ENCODE results near the gene BEST2. TPM values are rescaled to one million over a fixed set of nuclear protein-coding genes. Genes with fewer than 3 reads are reported as not detected.

Gene BEST2
- polyA plus RNA-seq, 2 donors = 0.06 TPM

GRCh38 chr19:12783849-12784393, 32.3 kb downstream of the BEST2 start:
- Histone ChIP-seq H3K36me3 (ENCODE audit: control insufficient read depth in 2 of 2, insufficient read depth in 2 of 2, low read length in 1 of 2) (no peaks in the 10 kb centered on the region), H3K9me3 (ENCODE audit: control insufficient read depth in 2 of 2, insufficient read depth in 1 of 2, low read depth in 1 of 2, low read length in 1 of 2) (no peaks in the 10 kb centered on the region), H3K27ac (ENCODE audit: low read depth in 2 of 2, low read length in 1 of 2) (peak overlapping the region; percentile 92 to 99), H3K4me1 (ENCODE audit: control insufficient read depth in 2 of 2, insufficient read depth in 2 of 2, low read length in 1 of 2) (peaks cover 7 to 36% of the 10 kb centered on the region in 2 donors), H3K4me3 (ENCODE audit: low read depth in 1 of 2, low read length in 2 of 2) (peak overlapping the region; percentile 13 to 26), H3K27me3 (ENCODE audit: control insufficient read depth in 1 of 2, insufficient read depth in 2 of 2, low read length in 2 of 2) (no peaks in the 10 kb centered on the region)
- WGBS, 2 donors = 11 to 18% methylated on average over 16 to 19 of the region's 19 CpGs

GRCh38 chr19:12784394-12784870, 32.8 kb downstream of the BEST2 start:
- peaks cover 7 to 31% of the 10 kb centered on the region in 2 donors for H3K4me1 ChIP-seq (ENCODE audit: control insufficient read depth in 2 of 2, insufficient read depth in 2 of 2, low read length in 1 of 2)

GRCh38 chr19:12784871-12785430, 33.4 kb downstream of the BEST2 start:
- H3K9me3 ChIP-seq (ENCODE audit: control insufficient read depth in 2 of 2, insufficient read depth in 1 of 2, low read depth in 1 of 2, low read length in 1 of 2) = no peaks in the 10 kb centered on the region
- H3K27ac ChIP-seq (ENCODE audit: low read depth in 2 of 2, low read length in 1 of 2) = peak overlapping the region; percentile 92 to 99
- peak overlapping the region; percentile 4 to 11 for H3K4me3 ChIP-seq (ENCODE audit: low read depth in 1 of 2, low read length in 2 of 2)
- H3K4me1 ChIP-seq (ENCODE audit: control insufficient read depth in 2 of 2, insufficient read depth in 2 of 2, low read length in 1 of 2) = peaks cover 7 to 30% of the 10 kb centered on the region in 2 donors
- no peaks in the 10 kb centered on the region for H3K27me3 ChIP-seq (ENCODE audit: control insufficient read depth in 1 of 2, insufficient read depth in 2 of 2, low read length in 2 of 2)
- WGBS, 2 donors = 37 to 39% methylated on average over 5 of the region's 5 CpGs
- H3K36me3 ChIP-seq (ENCODE audit: control insufficient read depth in 2 of 2, insufficient read depth in 2 of 2, low read length in 1 of 2) = no peaks in the 10 kb centered on the region

More at GRCh38 chr19:12784394-12784870, 32.8 kb downstream of the BEST2 start:
- Histone ChIP-seq H3K27ac (ENCODE audit: low read depth in 2 of 2, low read length in 1 of 2) (peak overlapping the region; percentile 92 to 99), H3K9me3 (ENCODE audit: control insufficient read depth in 2 of 2, insufficient read depth in 1 of 2, low read depth in 1 of 2, low read length in 1 of 2) (no peaks in the 10 kb centered on the region), H3K27me3 (ENCODE audit: control insufficient read depth in 1 of 2, insufficient read depth in 2 of 2, low read length in 2 of 2) (no peaks in the 10 kb centered on the region), H3K4me3 (ENCODE audit: low read depth in 1 of 2, low read length in 2 of 2) (peak overlapping the region; percentile 13 to 26), H3K36me3 (ENCODE audit: control insufficient read depth in 2 of 2, insufficient read depth in 2 of 2, low read length in 1 of 2) (no peaks in the 10 kb centered on the region)
- 39 to 48% methylated on average over 10 of the region's 10 CpGs for WGBS, 2 donors

DNA sequence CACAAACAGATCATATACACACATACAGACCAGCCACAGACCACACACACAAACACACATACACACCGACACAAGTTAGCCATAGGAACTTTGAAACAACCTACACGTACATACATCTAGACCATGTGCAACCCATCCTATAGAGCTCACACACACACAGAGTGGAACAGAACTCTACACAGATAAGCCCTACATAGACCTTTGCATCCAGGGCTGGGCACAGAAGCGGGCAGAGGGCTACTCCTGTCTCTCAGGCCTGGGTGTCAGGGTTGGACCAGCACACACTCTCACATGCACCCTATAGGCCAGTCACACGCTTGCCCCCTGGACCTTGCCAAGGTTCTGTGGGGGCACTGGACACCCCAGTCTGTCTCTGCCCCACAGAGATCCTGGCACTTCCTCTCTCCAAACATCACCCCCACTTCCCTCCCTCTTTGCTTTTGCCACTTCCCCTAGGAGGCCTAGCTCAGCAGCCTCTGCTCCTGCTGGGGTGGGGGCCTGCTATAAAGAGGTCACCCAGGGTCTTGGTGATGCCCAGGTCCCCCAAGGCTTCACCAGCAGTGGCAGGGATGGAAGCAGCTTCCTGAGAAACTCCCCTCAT, 33.9 kb downstream of the BEST2 start:
- Histone ChIP-seq H3K4me1 (ENCODE audit: control insufficient read depth in 2 of 2, insufficient read depth in 2 of 2, low read length in 1 of 2) (peaks cover 7 to 30% of the 10 kb centered on the region in 2 donors), H3K4me3 (ENCODE audit: low read depth in 1 of 2, low read length in 2 of 2) (peak overlapping the region; percentile 4 to 28), H3K27me3 (ENCODE audit: control insufficient read depth in 1 of 2, insufficient read depth in 2 of 2, low read length in 2 of 2) (no peaks in the 10 kb centered on the region), H3K27ac (ENCODE audit: low read depth in 2 of 2, low read length in 1 of 2) (peak overlapping the region; percentile 92 to 99), H3K9me3 (ENCODE audit: control insufficient read depth in 2 of 2, insufficient read depth in 1 of 2, low read depth in 1 of 2, low read length in 1 of 2) (no peaks in the 10 kb centered on the region), H3K36me3 (ENCODE audit: control insufficient read depth in 2 of 2, insufficient read depth in 2 of 2, low read length in 1 of 2) (no peaks in the 10 kb centered on the region)
- 51 to 61% methylated on average over 4 of the region's 4 CpGs for WGBS, 2 donors

DNA sequence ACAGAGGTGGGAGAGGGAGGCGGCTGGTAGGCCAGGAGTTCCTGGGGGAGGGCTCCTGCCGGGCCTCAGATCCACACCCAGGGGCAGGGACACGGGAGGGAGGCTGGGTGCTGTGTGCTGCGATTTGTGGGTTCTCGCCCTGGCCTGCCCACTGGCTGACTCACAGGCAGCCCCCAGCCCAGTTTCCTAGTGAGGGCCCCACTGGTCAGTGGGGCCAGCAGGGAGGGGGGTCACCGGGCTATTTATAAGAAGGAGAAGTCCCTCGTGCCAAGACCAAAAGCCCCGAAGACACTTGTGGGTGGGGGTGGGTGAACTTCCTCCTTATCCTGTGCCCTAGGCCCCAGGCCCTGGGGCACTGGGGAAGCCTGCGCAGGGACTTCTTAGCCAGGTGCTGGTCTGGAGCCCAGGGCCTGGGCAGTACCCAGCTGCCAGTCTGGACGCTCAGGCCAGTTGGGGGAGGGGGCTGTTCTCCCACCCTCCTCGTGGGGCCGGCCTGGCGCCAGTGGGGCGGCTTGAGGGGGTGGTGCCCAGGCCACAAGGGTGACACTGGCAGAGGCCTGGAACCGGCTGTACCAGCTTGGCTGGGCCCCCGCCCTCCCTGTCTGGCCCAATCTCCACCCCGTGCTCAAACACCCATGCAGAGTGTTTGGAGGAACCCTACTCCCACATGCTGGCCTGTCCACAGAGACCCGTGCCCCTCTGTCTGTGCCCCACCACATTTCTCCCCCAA, 34.7 kb downstream of the BEST2 start:
- WGBS, 2 donors = 29 to 30% methylated on average over 18 of the region's 18 CpGs
- peaks cover 7 to 30% of the 10 kb centered on the region in 2 donors for H3K4me1 ChIP-seq (ENCODE audit: control insufficient read depth in 2 of 2, insufficient read depth in 2 of 2, low read length in 1 of 2)
- H3K36me3 ChIP-seq (ENCODE audit: control insufficient read depth in 2 of 2, insufficient read depth in 2 of 2, low read length in 1 of 2) = no peaks in the 10 kb centered on the region
- peak overlapping the region; percentile 92 to 99 for H3K27ac ChIP-seq (ENCODE audit: low read depth in 2 of 2, low read length in 1 of 2)
- no peaks in the 10 kb centered on the region for H3K9me3 ChIP-seq (ENCODE audit: control insufficient read depth in 2 of 2, insufficient read depth in 1 of 2, low read depth in 1 of 2, low read length in 1 of 2)
- peak overlapping the region in 1 of 2 donors; percentile 19 for H3K4me3 ChIP-seq (ENCODE audit: low read depth in 1 of 2, low read length in 2 of 2)
- no peaks in the 10 kb centered on the region for H3K27me3 ChIP-seq (ENCODE audit: control insufficient read depth in 1 of 2, insufficient read depth in 2 of 2, low read length in 2 of 2)

DNA sequence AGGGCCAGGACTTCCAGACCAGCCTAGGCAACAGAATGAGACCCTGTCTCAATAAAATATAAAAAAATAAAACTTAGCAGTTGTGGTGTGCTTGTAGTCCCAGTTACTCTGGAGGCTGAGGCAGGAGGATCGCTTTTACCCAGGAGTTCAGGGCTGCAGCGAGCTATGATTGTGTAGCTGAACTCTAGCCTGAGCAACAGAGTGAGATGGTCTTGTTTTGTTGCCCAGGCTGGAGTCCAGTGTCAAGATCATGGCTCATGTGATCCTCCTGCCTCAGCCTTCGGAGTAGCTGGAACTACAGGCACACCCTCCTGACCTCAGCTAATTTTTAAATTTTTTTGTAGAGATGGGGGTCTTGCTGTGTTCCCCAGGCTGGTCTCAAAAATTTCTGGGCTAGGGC, 35.4 kb downstream of the BEST2 start:
- no peaks in the 10 kb centered on the region for H3K36me3 ChIP-seq (ENCODE audit: control insufficient read depth in 2 of 2, insufficient read depth in 2 of 2, low read length in 1 of 2)
- no peaks in the 10 kb centered on the region for H3K9me3 ChIP-seq (ENCODE audit: control insufficient read depth in 2 of 2, insufficient read depth in 1 of 2, low read depth in 1 of 2, low read length in 1 of 2)
- no peak overlapping the region for H3K4me3 ChIP-seq (ENCODE audit: low read depth in 1 of 2, low read length in 2 of 2)
- no peaks in the 10 kb centered on the region for H3K27me3 ChIP-seq (ENCODE audit: control insufficient read depth in 1 of 2, insufficient read depth in 2 of 2, low read length in 2 of 2)
- peaks cover 7 to 30% of the 10 kb centered on the region in 2 donors for H3K4me1 ChIP-seq (ENCODE audit: control insufficient read depth in 2 of 2, insufficient read depth in 2 of 2, low read length in 1 of 2)
- 77 to 78% methylated on average over 3 of the region's 3 CpGs for WGBS, 2 donors
- peak overlapping the region; percentile 92 to 99 for H3K27ac ChIP-seq (ENCODE audit: low read depth in 2 of 2, low read length in 1 of 2)

GRCh38 chr19:12787458-12787857, 35.9 kb downstream of the BEST2 start:
- peaks cover 7 to 30% of the 10 kb centered on the region in 2 donors for H3K4me1 ChIP-seq (ENCODE audit: control insufficient read depth in 2 of 2, insufficient read depth in 2 of 2, low read length in 1 of 2)
- H3K36me3 ChIP-seq (ENCODE audit: control insufficient read depth in 2 of 2, insufficient read depth in 2 of 2, low read length in 1 of 2) = peaks cover 0 to 1% of the 10 kb centered on the region in 2 donors
- no peaks in the 10 kb centered on the region for H3K9me3 ChIP-seq (ENCODE audit: control insufficient read depth in 2 of 2, insufficient read depth in 1 of 2, low read depth in 1 of 2, low read length in 1 of 2)
- WGBS, 2 donors = 70 to 74% methylated on average over 10 of the region's 10 CpGs
- H3K27me3 ChIP-seq (ENCODE audit: control insufficient read depth in 1 of 2, insufficient read depth in 2 of 2, low read length in 2 of 2) = no peaks in the 10 kb centered on the region
- H3K27ac ChIP-seq (ENCODE audit: low read depth in 2 of 2, low read length in 1 of 2) = peak overlapping the region; percentile 92 to 99
- H3K4me3 ChIP-seq (ENCODE audit: low read depth in 1 of 2, low read length in 2 of 2) = no peak overlapping the region

DNA sequence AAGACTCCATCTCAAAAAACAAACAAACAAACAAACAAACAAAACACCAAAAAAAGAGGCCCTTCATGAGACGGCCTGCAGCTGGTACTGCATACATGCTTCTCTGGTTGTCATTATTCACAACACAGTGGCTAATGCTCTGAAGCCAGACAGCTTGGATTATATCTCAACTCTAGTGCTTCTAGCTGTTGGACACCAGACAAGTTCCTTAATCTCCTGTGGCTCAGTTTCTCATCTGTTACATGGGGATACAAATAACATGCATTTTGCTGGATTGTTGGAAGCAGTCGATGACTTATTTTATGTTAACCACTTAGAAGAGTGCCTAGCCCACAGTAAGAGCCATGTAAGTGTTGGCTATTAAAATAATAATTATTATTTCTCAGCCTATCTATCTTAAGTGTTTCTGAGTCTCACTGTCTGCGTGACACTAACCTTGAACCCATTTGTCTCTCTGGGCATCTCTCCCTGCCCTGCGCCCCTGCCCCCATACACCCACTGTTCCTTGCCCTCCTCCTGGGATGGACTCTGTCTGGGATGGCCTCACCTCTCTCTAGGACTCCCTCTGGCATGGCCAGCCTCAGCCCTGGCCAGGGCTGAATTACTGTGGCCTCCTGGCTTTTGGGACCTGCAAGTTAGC, 36.6 kb downstream of the BEST2 start:
- H3K27me3 ChIP-seq (ENCODE audit: control insufficient read depth in 1 of 2, insufficient read depth in 2 of 2, low read length in 2 of 2) = no peaks in the 10 kb centered on the region
- peaks cover 3 to 30% of the 10 kb centered on the region in 2 donors for H3K4me1 ChIP-seq (ENCODE audit: control insufficient read depth in 2 of 2, insufficient read depth in 2 of 2, low read length in 1 of 2)
- no peaks in the 10 kb centered on the region for H3K9me3 ChIP-seq (ENCODE audit: control insufficient read depth in 2 of 2, insufficient read depth in 1 of 2, low read depth in 1 of 2, low read length in 1 of 2)
- WGBS, 2 donors = 24 to 28% methylated on average over 4 of the region's 4 CpGs
- H3K27ac ChIP-seq (ENCODE audit: low read depth in 2 of 2, low read length in 1 of 2) = peak overlapping the region; percentile 100
- peaks cover 0 to 4% of the 10 kb centered on the region in 2 donors for H3K36me3 ChIP-seq (ENCODE audit: control insufficient read depth in 2 of 2, insufficient read depth in 2 of 2, low read length in 1 of 2)
- peak overlapping the region; percentile 9 to 21 for H3K4me3 ChIP-seq (ENCODE audit: low read depth in 1 of 2, low read length in 2 of 2)

DNA sequence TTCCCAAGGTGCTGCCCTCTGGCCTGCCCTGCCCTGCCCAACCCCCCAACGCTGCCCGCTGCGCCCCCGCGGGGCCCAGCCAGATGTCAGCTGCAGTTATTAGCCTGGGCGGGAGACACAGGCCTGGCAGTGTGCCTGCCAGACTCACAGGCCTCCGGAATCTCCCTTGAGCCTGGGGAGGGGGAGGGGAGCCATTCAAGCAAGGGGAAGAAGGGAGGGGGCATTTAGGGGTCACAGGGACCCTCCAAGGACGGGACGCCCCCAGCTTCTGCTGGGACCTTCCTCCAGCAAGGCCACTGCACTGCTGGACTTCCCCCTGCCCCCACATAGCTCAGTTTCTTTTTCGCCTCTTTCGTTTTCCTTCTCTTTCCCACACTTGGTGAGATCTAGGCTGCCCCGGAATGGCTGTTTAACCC, 37.1 kb downstream of the BEST2 start:
- Histone ChIP-seq H3K27ac (ENCODE audit: low read depth in 2 of 2, low read length in 1 of 2) (peak overlapping the region; percentile 100), H3K4me1 (ENCODE audit: control insufficient read depth in 2 of 2, insufficient read depth in 2 of 2, low read length in 1 of 2) (peaks cover 0 to 25% of the 10 kb centered on the region in 2 donors), H3K36me3 (ENCODE audit: control insufficient read depth in 2 of 2, insufficient read depth in 2 of 2, low read length in 1 of 2) (peaks cover 0 to 4% of the 10 kb centered on the region in 2 donors), H3K27me3 (ENCODE audit: control insufficient read depth in 1 of 2, insufficient read depth in 2 of 2, low read length in 2 of 2) (no peaks in the 10 kb centered on the region), H3K9me3 (ENCODE audit: control insufficient read depth in 2 of 2, insufficient read depth in 1 of 2, low read depth in 1 of 2, low read length in 1 of 2) (no peaks in the 10 kb centered on the region), H3K4me3 (ENCODE audit: low read depth in 1 of 2, low read length in 2 of 2) (peak overlapping the region; percentile 40 to 96)
- WGBS, 2 donors = 1 to 4% methylated on average over 11 to 12 of the region's 12 CpGs
